ENCODE results near the gene NDUFV1.

- no peak for TF ChIP-seq CTCF (conservative IDR thresholded peaks at IDR 0.05; ENCODE audit: low read depth, low read length)
- TF ChIP-seq EZH2 (IDR thresholded peaks at IDR 0.05; ENCODE audit: borderline replicate concordance, low read depth, low read length, poor library complexity, severe bottlenecking) = no peak
These were observed 771 bp downstream of the NDUFV1 start for GRCh38 chr11:67607507-67607906.

All from A673 (cell line).